WTC11 (cell line): Measurements from ENCODE around the gene NIPA2. TPM values are rescaled to one million over a fixed set of nuclear protein-coding genes. Genes with fewer than 3 reads are reported as not detected.

Source experiments
- ATAC-seq: fragments of 200-7000 bp; cut with Tn5 transposase; 2 replicates; pipeline ENCODE4 v1.10.0; 2021; ENCODE audit warnings: mild to moderate bottlenecking, moderate library complexity
- CTCF ChIA-PET: fragments of 300-600 bp; sonication (Branson Sonifier 250); formaldehyde crosslinking; loops from one replicate; lab custom pipeline; 2021; ENCODE audit warnings: antibody characterized with exemption; lab: Charles Lee
- POLR2A ChIA-PET: fragments of 350-600 bp; sonication (Branson Sonifier 250); formaldehyde crosslinking; loops from one replicate; lab custom pipeline; 2021; ENCODE audit warnings: antibody characterized with exemption; lab: Charles Lee
- DNase-seq: peaks from one replicate; pipeline ENCODE4 v3.0.0; 2021; ENCODE audit warnings: low spot score
- H3K27ac Mint-ChIP-seq: 2 replicates; pipeline ENCODE4 v1.8.0; 2021; ENCODE audit warnings: mixed read lengths
- H3K27me3 Mint-ChIP-seq: 2 replicates; pipeline ENCODE4 v1.8.0; 2021; ENCODE audit warnings: low read depth, mild to moderate bottlenecking, moderate library complexity, mixed read lengths
- H3K36me3 Mint-ChIP-seq: 2 replicates; pipeline ENCODE4 v1.8.0; 2021; ENCODE audit warnings: mixed read lengths
- H3K4me1 Mint-ChIP-seq: 2 replicates; pipeline ENCODE4 v1.8.0; 2022; ENCODE audit warnings: mixed read lengths
- H3K4me3 Mint-ChIP-seq: 2 replicates; pipeline ENCODE4 v1.8.0; 2021; ENCODE audit warnings: mild to moderate bottlenecking, moderate library complexity, mixed read lengths
- H3K9me3 Mint-ChIP-seq: 2 replicates; pipeline ENCODE4 v1.8.0; 2021; ENCODE audit warnings: mixed read lengths
- ESRRA ChIP-seq: sonication (generic); formaldehyde crosslinking; IDR thresholded peaks from 2 replicates; pipeline ENCODE4 v1.8.1; 2022; ENCODE audit warnings: mild to moderate bottlenecking, missing genetic modification reagents, borderline replicate concordance
- GRHL2 ChIP-seq: fragments of 250-450 bp; sonication (Bioruptor Pico); IDR thresholded peaks from 2 replicates; pipeline ENCODE4 v1.8.0; 2022; ENCODE audit warnings: mild to moderate bottlenecking, moderate library complexity; ENCODE audit not compliant: insufficient replicate concordance, severe bottlenecking
- MXD4 ChIP-seq: fragments of 250-450 bp; sonication (Bioruptor Pico); IDR thresholded peaks from 2 replicates; pipeline ENCODE4 v1.8.0; 2021; ENCODE audit warnings: mild to moderate bottlenecking, moderate library complexity, borderline replicate concordance
- NFATC4 ChIP-seq: fragments of 250-450 bp; sonication (Bioruptor Pico); IDR thresholded peaks from 2 replicates; pipeline ENCODE4 v1.9.0; 2021; ENCODE audit warnings: mild to moderate bottlenecking
- NFE2L1 ChIP-seq: sonication (generic); formaldehyde crosslinking; IDR thresholded peaks from 2 replicates; pipeline ENCODE4 v1.8.1; 2023; ENCODE audit warnings: missing genetic modification reagents
- NFYB ChIP-seq: sonication (generic); formaldehyde crosslinking; conservative IDR thresholded peaks from 2 replicates; pipeline ENCODE4 v1.8.0; 2022; ENCODE audit warnings: low read depth, missing genetic modification reagents
- NR2C2 ChIP-seq: sonication (generic); formaldehyde crosslinking; IDR thresholded peaks from 2 replicates; pipeline ENCODE4 v1.8.0; 2022; ENCODE audit warnings: mild to moderate bottlenecking, missing genetic modification reagents
- PRRX2 ChIP-seq: fragments of 250-450 bp; sonication (Bioruptor Pico); IDR thresholded peaks from 2 replicates; pipeline ENCODE4 v1.8.0; 2021; ENCODE audit warnings: mild to moderate bottlenecking
- RELA ChIP-seq: sonication (generic); formaldehyde crosslinking; IDR thresholded peaks from 2 replicates; pipeline ENCODE4 v1.8.1; 2022; ENCODE audit warnings: missing genetic modification reagents, mild to moderate bottlenecking, borderline replicate concordance
- TP53 ChIP-seq: sonication (generic); formaldehyde crosslinking; IDR thresholded peaks from 2 replicates; pipeline ENCODE4 v1.8.1; 2023; ENCODE audit warnings: mild to moderate bottlenecking, missing genetic modification reagents
- ZNF121 ChIP-seq: sonication (generic); formaldehyde crosslinking; IDR thresholded peaks from 2 replicates; pipeline ENCODE4 v1.8.0; 2023; ENCODE audit warnings: missing genetic modification reagents
- ZNF138 ChIP-seq: sonication (generic); formaldehyde crosslinking; conservative IDR thresholded peaks from 2 replicates; pipeline ENCODE4 v1.8.1; 2022; ENCODE audit warnings: mild to moderate bottlenecking, moderate library complexity, missing genetic modification reagents
- total RNA-seq: library from RNA; stranded (reverse); gene quantifications from 3 replicates; pipeline ENCODE4 v1.2.3, GENCODE V29; 2021
- TF ChIP-seq, protein P1 (sequence below): fragments of 250-450 bp; sonication (Bioruptor Pico); IDR thresholded peaks from 2 replicates; pipeline ENCODE4 v1.9.0; 2021; ENCODE audit warnings: mild to moderate bottlenecking, borderline replicate concordance
- TF ChIP-seq, protein P2 (sequence below): sonication (generic); formaldehyde crosslinking; IDR thresholded peaks from 2 replicates; pipeline ENCODE4 v1.8.1; 2023; ENCODE audit warnings: mild to moderate bottlenecking, missing genetic modification reagents, borderline replicate concordance
- TF ChIP-seq, protein P3 (sequence below): sonication (generic); formaldehyde crosslinking; conservative IDR thresholded peaks from 2 replicates; pipeline ENCODE4 v1.8.1; 2023; ENCODE audit warnings: mild to moderate bottlenecking, low read depth, missing genetic modification reagents, moderate library complexity
- TF ChIP-seq, protein P4 (sequence below): sonication (generic); formaldehyde crosslinking; IDR thresholded peaks from 2 replicates; pipeline ENCODE4 v1.8.0; 2022; ENCODE audit warnings: missing genetic modification reagents
- TF ChIP-seq, protein P5 (sequence below): fragments of 250-450 bp; sonication (Bioruptor Pico); conservative IDR thresholded peaks from 2 replicates; pipeline ENCODE4 v1.9.0; 2021; ENCODE audit warnings: mild to moderate bottlenecking
- TF ChIP-seq, protein P6 (sequence below): sonication (generic); formaldehyde crosslinking; IDR thresholded peaks from 2 replicates; pipeline ENCODE4 v1.8.1; 2023; ENCODE audit warnings: mild to moderate bottlenecking, missing genetic modification reagents

Gene NIPA2
- total RNA-seq, 1 experiment from 2014 or later, result 79.5 TPM

DNA sequence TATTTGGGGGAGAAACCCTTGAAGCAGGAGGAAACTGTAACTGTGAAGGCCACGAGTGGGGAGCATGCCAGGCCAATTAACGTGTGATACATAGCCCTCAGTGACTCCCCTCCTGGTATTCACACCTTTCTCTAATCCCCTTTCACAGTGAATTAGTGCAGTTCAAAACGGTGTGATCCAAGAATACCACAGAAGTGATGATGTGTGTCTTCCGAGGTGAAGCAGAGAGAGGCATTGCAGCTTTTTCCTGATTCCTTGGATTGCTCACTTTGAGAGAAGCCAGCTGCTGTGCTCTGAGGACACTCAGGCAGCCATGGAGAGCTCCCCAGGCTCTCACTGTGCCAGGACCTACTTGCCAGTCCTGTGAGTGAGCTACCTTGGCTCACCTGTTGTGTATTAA, 17.3 kb downstream of the NIPA2 start (continued):
- TF ChIP-seq, protein P1, sequence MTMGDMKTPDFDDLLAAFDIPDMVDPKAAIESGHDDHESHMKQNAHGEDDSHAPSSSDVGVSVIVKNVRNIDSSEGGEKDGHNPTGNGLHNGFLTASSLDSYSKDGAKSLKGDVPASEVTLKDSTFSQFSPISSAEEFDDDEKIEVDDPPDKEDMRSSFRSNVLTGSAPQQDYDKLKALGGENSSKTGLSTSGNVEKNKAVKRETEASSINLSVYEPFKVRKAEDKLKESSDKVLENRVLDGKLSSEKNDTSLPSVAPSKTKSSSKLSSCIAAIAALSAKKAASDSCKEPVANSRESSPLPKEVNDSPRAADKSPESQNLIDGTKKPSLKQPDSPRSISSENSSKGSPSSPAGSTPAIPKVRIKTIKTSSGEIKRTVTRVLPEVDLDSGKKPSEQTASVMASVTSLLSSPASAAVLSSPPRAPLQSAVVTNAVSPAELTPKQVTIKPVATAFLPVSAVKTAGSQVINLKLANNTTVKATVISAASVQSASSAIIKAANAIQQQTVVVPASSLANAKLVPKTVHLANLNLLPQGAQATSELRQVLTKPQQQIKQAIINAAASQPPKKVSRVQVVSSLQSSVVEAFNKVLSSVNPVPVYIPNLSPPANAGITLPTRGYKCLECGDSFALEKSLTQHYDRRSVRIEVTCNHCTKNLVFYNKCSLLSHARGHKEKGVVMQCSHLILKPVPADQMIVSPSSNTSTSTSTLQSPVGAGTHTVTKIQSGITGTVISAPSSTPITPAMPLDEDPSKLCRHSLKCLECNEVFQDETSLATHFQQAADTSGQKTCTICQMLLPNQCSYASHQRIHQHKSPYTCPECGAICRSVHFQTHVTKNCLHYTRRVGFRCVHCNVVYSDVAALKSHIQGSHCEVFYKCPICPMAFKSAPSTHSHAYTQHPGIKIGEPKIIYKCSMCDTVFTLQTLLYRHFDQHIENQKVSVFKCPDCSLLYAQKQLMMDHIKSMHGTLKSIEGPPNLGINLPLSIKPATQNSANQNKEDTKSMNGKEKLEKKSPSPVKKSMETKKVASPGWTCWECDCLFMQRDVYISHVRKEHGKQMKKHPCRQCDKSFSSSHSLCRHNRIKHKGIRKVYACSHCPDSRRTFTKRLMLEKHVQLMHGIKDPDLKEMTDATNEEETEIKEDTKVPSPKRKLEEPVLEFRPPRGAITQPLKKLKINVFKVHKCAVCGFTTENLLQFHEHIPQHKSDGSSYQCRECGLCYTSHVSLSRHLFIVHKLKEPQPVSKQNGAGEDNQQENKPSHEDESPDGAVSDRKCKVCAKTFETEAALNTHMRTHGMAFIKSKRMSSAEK (CRISPR knock-in tag), result no peak
- no peak for TF ChIP-seq NR2C2 (CRISPR knock-in tag)
- TF ChIP-seq GRHL2 (CRISPR knock-in tag), result no peak
- TF ChIP-seq TP53, result no peak
- TF ChIP-seq, protein P2, sequence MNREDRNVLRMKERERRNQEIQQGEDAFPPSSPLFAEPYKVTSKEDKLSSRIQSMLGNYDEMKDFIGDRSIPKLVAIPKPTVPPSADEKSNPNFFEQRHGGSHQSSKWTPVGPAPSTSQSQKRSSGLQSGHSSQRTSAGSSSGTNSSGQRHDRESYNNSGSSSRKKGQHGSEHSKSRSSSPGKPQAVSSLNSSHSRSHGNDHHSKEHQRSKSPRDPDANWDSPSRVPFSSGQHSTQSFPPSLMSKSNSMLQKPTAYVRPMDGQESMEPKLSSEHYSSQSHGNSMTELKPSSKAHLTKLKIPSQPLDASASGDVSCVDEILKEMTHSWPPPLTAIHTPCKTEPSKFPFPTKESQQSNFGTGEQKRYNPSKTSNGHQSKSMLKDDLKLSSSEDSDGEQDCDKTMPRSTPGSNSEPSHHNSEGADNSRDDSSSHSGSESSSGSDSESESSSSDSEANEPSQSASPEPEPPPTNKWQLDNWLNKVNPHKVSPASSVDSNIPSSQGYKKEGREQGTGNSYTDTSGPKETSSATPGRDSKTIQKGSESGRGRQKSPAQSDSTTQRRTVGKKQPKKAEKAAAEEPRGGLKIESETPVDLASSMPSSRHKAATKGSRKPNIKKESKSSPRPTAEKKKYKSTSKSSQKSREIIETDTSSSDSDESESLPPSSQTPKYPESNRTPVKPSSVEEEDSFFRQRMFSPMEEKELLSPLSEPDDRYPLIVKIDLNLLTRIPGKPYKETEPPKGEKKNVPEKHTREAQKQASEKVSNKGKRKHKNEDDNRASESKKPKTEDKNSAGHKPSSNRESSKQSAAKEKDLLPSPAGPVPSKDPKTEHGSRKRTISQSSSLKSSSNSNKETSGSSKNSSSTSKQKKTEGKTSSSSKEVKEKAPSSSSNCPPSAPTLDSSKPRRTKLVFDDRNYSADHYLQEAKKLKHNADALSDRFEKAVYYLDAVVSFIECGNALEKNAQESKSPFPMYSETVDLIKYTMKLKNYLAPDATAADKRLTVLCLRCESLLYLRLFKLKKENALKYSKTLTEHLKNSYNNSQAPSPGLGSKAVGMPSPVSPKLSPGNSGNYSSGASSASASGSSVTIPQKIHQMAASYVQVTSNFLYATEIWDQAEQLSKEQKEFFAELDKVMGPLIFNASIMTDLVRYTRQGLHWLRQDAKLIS (CRISPR knock-in tag), result no peak
- no peak for TF ChIP-seq ZNF138 (CRISPR knock-in tag)
- TF ChIP-seq, protein P3, sequence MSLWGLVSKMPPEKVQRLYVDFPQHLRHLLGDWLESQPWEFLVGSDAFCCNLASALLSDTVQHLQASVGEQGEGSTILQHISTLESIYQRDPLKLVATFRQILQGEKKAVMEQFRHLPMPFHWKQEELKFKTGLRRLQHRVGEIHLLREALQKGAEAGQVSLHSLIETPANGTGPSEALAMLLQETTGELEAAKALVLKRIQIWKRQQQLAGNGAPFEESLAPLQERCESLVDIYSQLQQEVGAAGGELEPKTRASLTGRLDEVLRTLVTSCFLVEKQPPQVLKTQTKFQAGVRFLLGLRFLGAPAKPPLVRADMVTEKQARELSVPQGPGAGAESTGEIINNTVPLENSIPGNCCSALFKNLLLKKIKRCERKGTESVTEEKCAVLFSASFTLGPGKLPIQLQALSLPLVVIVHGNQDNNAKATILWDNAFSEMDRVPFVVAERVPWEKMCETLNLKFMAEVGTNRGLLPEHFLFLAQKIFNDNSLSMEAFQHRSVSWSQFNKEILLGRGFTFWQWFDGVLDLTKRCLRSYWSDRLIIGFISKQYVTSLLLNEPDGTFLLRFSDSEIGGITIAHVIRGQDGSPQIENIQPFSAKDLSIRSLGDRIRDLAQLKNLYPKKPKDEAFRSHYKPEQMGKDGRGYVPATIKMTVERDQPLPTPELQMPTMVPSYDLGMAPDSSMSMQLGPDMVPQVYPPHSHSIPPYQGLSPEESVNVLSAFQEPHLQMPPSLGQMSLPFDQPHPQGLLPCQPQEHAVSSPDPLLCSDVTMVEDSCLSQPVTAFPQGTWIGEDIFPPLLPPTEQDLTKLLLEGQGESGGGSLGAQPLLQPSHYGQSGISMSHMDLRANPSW (CRISPR knock-in tag), result no peak
- no peak for TF ChIP-seq MXD4
- TF ChIP-seq ESRRA (CRISPR knock-in tag), result no peak
- TF ChIP-seq PRRX2, result no peak
- TF ChIP-seq RELA (CRISPR knock-in tag), result no peak
- no peak for TF ChIP-seq NFYB
- TF ChIP-seq, all 79 proteins: peak for 0

DNA sequence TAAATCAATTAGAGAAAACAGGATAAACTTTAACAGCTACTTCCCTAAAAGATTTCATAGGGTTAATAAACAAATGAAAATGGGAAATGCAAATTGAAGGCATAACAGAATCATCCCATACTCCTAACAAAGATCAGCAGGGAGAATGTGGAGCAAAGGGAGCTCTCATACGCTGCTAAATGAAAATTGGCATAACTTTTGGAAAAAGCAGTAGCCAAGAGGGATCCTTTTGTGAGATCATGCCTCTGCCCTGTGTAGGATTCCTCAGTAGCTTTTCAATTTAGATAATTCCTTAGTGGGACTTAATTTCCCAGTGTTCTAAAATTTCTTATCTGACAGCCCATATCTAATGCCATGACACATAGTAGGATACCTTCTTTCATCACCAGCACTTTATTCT, 18.2 kb downstream of the NIPA2 start:
- DNase-seq, result no peak
- ChIA-PET CTCF (no interaction called here), POLR2A (no interaction called here)
- Mint-ChIP-seq H3K9me3 (no peaks in the 10 kb centered on the region), H3K27me3 (no peaks in the 10 kb centered on the region), H3K36me3 (peaks cover 70% of the 10 kb centered on the region), H3K27ac (no peak overlapping the region), H3K4me1 (no peaks in the 10 kb centered on the region), H3K4me3 (no peak overlapping the region)
- ATAC-seq, result no peak
- no peak for TF ChIP-seq NFE2L1 (CRISPR knock-in tag)
- no peak for TF ChIP-seq NFYB
- TF ChIP-seq, protein P4, sequence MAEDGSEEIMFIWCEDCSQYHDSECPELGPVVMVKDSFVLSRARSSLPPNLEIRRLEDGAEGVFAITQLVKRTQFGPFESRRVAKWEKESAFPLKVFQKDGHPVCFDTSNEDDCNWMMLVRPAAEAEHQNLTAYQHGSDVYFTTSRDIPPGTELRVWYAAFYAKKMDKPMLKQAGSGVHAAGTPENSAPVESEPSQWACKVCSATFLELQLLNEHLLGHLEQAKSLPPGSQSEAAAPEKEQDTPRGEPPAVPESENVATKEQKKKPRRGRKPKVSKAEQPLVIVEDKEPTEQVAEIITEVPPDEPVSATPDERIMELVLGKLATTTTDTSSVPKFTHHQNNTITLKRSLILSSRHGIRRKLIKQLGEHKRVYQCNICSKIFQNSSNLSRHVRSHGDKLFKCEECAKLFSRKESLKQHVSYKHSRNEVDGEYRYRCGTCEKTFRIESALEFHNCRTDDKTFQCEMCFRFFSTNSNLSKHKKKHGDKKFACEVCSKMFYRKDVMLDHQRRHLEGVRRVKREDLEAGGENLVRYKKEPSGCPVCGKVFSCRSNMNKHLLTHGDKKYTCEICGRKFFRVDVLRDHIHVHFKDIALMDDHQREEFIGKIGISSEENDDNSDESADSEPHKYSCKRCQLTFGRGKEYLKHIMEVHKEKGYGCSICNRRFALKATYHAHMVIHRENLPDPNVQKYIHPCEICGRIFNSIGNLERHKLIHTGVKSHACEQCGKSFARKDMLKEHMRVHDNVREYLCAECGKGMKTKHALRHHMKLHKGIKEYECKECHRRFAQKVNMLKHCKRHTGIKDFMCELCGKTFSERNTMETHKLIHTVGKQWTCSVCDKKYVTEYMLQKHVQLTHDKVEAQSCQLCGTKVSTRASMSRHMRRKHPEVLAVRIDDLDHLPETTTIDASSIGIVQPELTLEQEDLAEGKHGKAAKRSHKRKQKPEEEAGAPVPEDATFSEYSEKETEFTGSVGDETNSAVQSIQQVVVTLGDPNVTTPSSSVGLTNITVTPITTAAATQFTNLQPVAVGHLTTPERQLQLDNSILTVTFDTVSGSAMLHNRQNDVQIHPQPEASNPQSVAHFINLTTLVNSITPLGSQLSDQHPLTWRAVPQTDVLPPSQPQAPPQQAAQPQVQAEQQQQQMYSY (CRISPR knock-in tag), result no peak
- no peak for TF ChIP-seq NFATC4 (CRISPR knock-in tag)
- TF ChIP-seq, protein P5, sequence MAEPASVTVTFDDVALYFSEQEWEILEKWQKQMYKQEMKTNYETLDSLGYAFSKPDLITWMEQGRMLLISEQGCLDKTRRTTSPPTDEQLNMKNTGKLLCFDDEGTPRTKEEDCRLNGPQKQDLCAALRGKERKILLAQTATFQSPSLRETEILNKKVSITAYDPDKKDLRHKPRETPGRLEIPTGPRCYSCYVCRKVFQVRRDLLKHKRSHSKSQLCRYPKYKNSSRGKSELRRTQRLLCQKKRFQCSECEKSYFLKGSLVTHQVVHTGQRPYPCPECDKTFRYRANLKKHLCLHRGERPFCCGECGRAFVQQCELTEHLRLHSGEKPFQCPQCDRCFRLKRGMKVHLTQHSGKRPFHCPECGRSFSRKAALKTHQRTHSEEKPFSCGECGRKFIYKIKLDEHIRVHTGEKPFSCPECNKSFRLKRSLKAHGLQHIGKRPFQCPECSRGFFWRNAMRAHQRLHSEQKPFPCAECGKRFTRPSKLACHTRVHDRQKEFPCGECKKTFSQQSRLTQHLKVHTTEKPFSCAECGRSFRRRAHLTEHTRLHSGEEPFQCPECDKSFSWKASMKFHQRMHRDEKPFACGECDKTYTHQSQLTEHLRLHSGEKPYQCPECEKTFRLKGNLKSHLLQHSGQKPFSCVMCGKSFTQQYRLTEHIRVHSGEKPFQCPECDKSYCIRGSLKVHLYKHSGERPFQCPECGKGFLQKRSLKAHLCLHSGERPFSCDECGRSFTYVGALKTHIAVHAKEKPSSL (CRISPR knock-in tag), result no peak
- TF ChIP-seq, protein P6, sequence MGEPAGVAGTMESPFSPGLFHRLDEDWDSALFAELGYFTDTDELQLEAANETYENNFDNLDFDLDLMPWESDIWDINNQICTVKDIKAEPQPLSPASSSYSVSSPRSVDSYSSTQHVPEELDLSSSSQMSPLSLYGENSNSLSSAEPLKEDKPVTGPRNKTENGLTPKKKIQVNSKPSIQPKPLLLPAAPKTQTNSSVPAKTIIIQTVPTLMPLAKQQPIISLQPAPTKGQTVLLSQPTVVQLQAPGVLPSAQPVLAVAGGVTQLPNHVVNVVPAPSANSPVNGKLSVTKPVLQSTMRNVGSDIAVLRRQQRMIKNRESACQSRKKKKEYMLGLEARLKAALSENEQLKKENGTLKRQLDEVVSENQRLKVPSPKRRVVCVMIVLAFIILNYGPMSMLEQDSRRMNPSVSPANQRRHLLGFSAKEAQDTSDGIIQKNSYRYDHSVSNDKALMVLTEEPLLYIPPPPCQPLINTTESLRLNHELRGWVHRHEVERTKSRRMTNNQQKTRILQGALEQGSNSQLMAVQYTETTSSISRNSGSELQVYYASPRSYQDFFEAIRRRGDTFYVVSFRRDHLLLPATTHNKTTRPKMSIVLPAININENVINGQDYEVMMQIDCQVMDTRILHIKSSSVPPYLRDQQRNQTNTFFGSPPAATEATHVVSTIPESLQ (CRISPR knock-in tag), result no peak
- TF ChIP-seq ZNF121 (CRISPR knock-in tag), result no peak
- TF ChIP-seq ESRRA (CRISPR knock-in tag), result no peak
